ENCODE measurements around the gene SLC46A3.

DNA sequence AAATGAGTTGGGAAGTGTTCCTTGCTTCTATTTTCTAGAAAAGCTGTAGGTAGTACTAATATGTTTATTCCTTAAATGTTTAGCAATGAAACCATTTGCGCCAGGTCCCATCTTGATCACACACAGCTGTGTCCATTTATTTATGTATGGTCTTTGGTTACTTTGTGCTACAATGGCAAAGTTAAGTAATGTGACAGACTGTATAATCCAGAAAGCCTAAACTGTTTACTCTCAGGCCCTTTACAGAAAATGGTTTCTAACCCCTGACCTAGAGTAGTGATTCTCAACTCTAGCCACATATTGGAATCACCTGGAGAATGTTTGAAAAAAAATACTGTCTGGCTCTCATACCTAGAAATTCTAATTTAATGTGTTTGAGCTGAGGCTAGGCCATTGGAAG, 21.3 kb downstream of the SLC46A3 start:
- no peak for TF ChIP-seq PRDM1 (tag by site-specific recombination; IDR thresholded peaks at IDR 0.05)
- TF ChIP-seq ZBTB8A (tag by site-specific recombination; IDR thresholded peaks at IDR 0.05): no peak
- TF ChIP-seq CTCF (tag by site-specific recombination; IDR thresholded peaks at IDR 0.05): no peak
- TF ChIP-seq ZBTB1 (tag by site-specific recombination; IDR thresholded peaks at IDR 0.05): no peak
- no peak for TF ChIP-seq ZNF626 (tag by site-specific recombination; IDR thresholded peaks at IDR 0.05)
- no peak for TF ChIP-seq ZNF777 (tag by site-specific recombination; IDR thresholded peaks at IDR 0.05; ENCODE audit: borderline replicate concordance)
